WTC11 (cell line): ENCODE data around the gene PUS7L. TPM values are rescaled to one million over a fixed set of nuclear protein-coding genes. Genes with fewer than 3 reads are reported as not detected.
A peak's percentile ranks its signal among the peaks of the same experiment; 100 is the strongest.

Experiments used
- ATAC-seq: fragments of 200-7000 bp; cut with Tn5 transposase; 2 replicates; pipeline ENCODE4 v1.10.0; 2021; ENCODE audit warnings: mild to moderate bottlenecking, moderate library complexity
- CTCF ChIA-PET: fragments of 300-600 bp; sonication (Branson Sonifier 250); formaldehyde crosslinking; loops from one replicate; lab custom pipeline; 2021; ENCODE audit warnings: antibody characterized with exemption; lab: Charles Lee
- POLR2A ChIA-PET: fragments of 350-600 bp; sonication (Branson Sonifier 250); formaldehyde crosslinking; loops from one replicate; lab custom pipeline; 2021; ENCODE audit warnings: antibody characterized with exemption; lab: Charles Lee
- DNase-seq: peaks from one replicate; pipeline ENCODE4 v3.0.0; 2021; ENCODE audit warnings: low spot score
- H3K27ac Mint-ChIP-seq: 2 replicates; pipeline ENCODE4 v1.8.0; 2021; ENCODE audit warnings: mixed read lengths
- H3K27me3 Mint-ChIP-seq: 2 replicates; pipeline ENCODE4 v1.8.0; 2021; ENCODE audit warnings: low read depth, mild to moderate bottlenecking, moderate library complexity, mixed read lengths
- H3K36me3 Mint-ChIP-seq: 2 replicates; pipeline ENCODE4 v1.8.0; 2021; ENCODE audit warnings: mixed read lengths
- H3K4me1 Mint-ChIP-seq: 2 replicates; pipeline ENCODE4 v1.8.0; 2022; ENCODE audit warnings: mixed read lengths
- H3K4me3 Mint-ChIP-seq: 2 replicates; pipeline ENCODE4 v1.8.0; 2021; ENCODE audit warnings: mild to moderate bottlenecking, moderate library complexity, mixed read lengths
- H3K9me3 Mint-ChIP-seq: 2 replicates; pipeline ENCODE4 v1.8.0; 2021; ENCODE audit warnings: mixed read lengths
- ATF2 ChIP-seq: sonication (generic); formaldehyde crosslinking; IDR thresholded peaks from 2 replicates; pipeline ENCODE4 v1.8.1; 2022; ENCODE audit warnings: low read depth, missing genetic modification reagents, borderline replicate concordance
- CREB1 ChIP-seq: sonication (generic); formaldehyde crosslinking; IDR thresholded peaks from 2 replicates; pipeline ENCODE4 v1.8.0; 2023; ENCODE audit warnings: mild to moderate bottlenecking, missing genetic modification reagents
- EMX1 ChIP-seq: fragments of 250-450 bp; sonication (Bioruptor Pico); IDR thresholded peaks from 2 replicates; pipeline ENCODE4 v1.8.0; 2021; ENCODE audit warnings: mild to moderate bottlenecking
- FOXK1 ChIP-seq: sonication (generic); formaldehyde crosslinking; IDR thresholded peaks from 2 replicates; pipeline ENCODE4 v1.8.0; 2022; ENCODE audit warnings: mild to moderate bottlenecking, moderate library complexity, missing genetic modification reagents
- FOXP1 ChIP-seq: sonication (generic); formaldehyde crosslinking; IDR thresholded peaks from 2 replicates; pipeline ENCODE4 v1.8.0; 2022; ENCODE audit warnings: missing genetic modification reagents, mild to moderate bottlenecking, moderate library complexity, borderline replicate concordance
- FOXP4 ChIP-seq: sonication (generic); formaldehyde crosslinking; IDR thresholded peaks from 2 replicates; pipeline ENCODE4 v1.8.0; 2022; ENCODE audit warnings: mild to moderate bottlenecking, missing genetic modification reagents
- JAZF1 ChIP-seq: fragments of 250-450 bp; sonication (Bioruptor Pico); IDR thresholded peaks from 2 replicates; pipeline ENCODE4 v1.9.0; 2021; ENCODE audit warnings: moderate library complexity, mild to moderate bottlenecking, inconsistent platforms
- MXD4 ChIP-seq: fragments of 250-450 bp; sonication (Bioruptor Pico); IDR thresholded peaks from 2 replicates; pipeline ENCODE4 v1.8.0; 2021; ENCODE audit warnings: mild to moderate bottlenecking, moderate library complexity, borderline replicate concordance
- PRDM15 ChIP-seq: sonication (generic); formaldehyde crosslinking; IDR thresholded peaks from 2 replicates; pipeline ENCODE4 v1.8.0; 2022; ENCODE audit warnings: missing genetic modification reagents
- PREB ChIP-seq: sonication (generic); formaldehyde crosslinking; IDR thresholded peaks from 2 replicates; pipeline ENCODE4 v1.8.1; 2022; ENCODE audit warnings: mild to moderate bottlenecking, missing genetic modification reagents, moderate library complexity, borderline replicate concordance
- SOX15 ChIP-seq: fragments of 250-450 bp; sonication (Bioruptor Pico); IDR thresholded peaks from 2 replicates; pipeline ENCODE4 v1.9.0; 2021; ENCODE audit warnings: mild to moderate bottlenecking
- STAT6 ChIP-seq: sonication (generic); formaldehyde crosslinking; conservative IDR thresholded peaks from 2 replicates; pipeline ENCODE4 v1.8.1; 2023; ENCODE audit warnings: mild to moderate bottlenecking, low read depth, missing genetic modification reagents, moderate library complexity
- TEAD1 ChIP-seq: sonication (generic); formaldehyde crosslinking; IDR thresholded peaks from 2 replicates; pipeline ENCODE4 v1.8.0; 2022; ENCODE audit warnings: mild to moderate bottlenecking, missing genetic modification reagents
- TP53 ChIP-seq: sonication (generic); formaldehyde crosslinking; IDR thresholded peaks from 2 replicates; pipeline ENCODE4 v1.8.1; 2023; ENCODE audit warnings: mild to moderate bottlenecking, missing genetic modification reagents
- USF1 ChIP-seq: sonication (generic); formaldehyde crosslinking; IDR thresholded peaks from 2 replicates; pipeline ENCODE4 v1.8.0; 2022; ENCODE audit warnings: mild to moderate bottlenecking, missing genetic modification reagents
- ZNF138 ChIP-seq: sonication (generic); formaldehyde crosslinking; conservative IDR thresholded peaks from 2 replicates; pipeline ENCODE4 v1.8.1; 2022; ENCODE audit warnings: mild to moderate bottlenecking, moderate library complexity, missing genetic modification reagents
- ZNF317 ChIP-seq: sonication (generic); formaldehyde crosslinking; IDR thresholded peaks from 2 replicates; pipeline ENCODE4 v1.8.1; 2023; ENCODE audit warnings: low read depth, mild to moderate bottlenecking, moderate library complexity, missing genetic modification reagents, borderline replicate concordance
- total RNA-seq: library from RNA; stranded (reverse); gene quantifications from 3 replicates; pipeline ENCODE4 v1.2.3, GENCODE V29; 2021
- TF ChIP-seq, protein P1 (sequence below): fragments of 250-450 bp; sonication (Bioruptor Pico); IDR thresholded peaks from 2 replicates; pipeline ENCODE4 v1.9.0; 2021; ENCODE audit warnings: mild to moderate bottlenecking
- TF ChIP-seq, protein P2 (sequence below): sonication (generic); formaldehyde crosslinking; IDR thresholded peaks from 2 replicates; pipeline ENCODE4 v1.8.1; 2022; ENCODE audit warnings: low read depth, mild to moderate bottlenecking, moderate library complexity, missing genetic modification reagents, borderline replicate concordance
- TF ChIP-seq, protein P3 (sequence below): sonication (generic); formaldehyde crosslinking; IDR thresholded peaks from 2 replicates; pipeline ENCODE4 v1.8.1; 2023; ENCODE audit warnings: mild to moderate bottlenecking, missing genetic modification reagents, moderate library complexity

PUS7L gene
- total RNA-seq, 1 experiment from 2014 or later: 20.7 TPM

DNA sequence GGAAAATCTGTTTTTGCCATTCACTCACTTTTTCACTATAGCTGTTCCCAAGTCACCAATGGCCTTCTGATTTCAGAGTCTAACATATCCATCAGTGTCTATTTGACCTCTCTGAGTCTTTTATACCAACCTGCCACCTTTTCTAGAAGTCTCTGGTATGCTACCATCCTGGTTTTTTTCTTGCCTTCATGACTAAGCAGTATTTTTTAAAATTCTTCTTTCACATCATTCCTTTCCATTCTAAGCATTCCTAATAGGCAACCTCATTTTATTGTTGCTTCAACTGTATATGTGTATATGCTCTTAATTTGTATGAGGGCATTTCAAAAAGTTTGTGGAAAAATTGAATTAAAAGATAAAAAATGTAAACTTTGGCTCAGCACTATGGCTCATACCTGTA is 5.2 kb upstream of the PUS7L start:
- Mint-ChIP-seq H3K9me3 (no peaks in the 10 kb centered on the region), H3K36me3 (no peaks in the 10 kb centered on the region), H3K4me3 (no peak overlapping the region), H3K27ac (peak overlapping the region; percentile 78; the same call in 1 of the 2 replicates), H3K27me3 (no peaks in the 10 kb centered on the region), H3K4me1 (peaks cover 45% of the 10 kb centered on the region)
- DNase-seq (no peak), ATAC-seq (no peak)
- CTCF ChIA-PET: no interaction called here
- POLR2A ChIA-PET: no interaction called here
- no peak for TF ChIP-seq ZNF138 (CRISPR knock-in tag)
- TF ChIP-seq PRDM15 (CRISPR knock-in tag): no peak
- no peak for TF ChIP-seq SOX15 (CRISPR knock-in tag)
- TF ChIP-seq STAT6: no peak

DNA sequence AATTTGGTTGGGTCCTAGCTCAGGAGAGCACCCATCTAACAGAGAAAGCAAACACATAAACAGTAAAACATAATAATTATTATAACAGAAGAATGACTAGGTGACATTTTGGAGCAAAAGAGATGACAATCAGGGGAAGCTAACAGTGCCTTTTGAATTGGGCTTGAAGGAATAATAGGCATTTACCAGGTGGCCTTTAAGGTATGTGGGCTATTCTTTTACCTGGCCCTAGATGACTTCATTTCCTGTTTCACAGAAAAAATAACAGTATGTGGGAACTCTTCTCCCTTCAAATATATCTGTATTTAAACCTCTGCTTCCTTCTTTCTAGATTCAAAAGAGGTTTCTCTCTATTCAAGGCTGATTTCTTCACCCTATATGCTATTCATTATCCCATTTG is 4.0 kb upstream of the PUS7L start:
- Mint-ChIP-seq H3K36me3 (no peaks in the 10 kb centered on the region), H3K4me1 (peaks cover 52% of the 10 kb centered on the region), H3K27ac (peak overlapping the region; percentile 94), H3K27me3 (no peaks in the 10 kb centered on the region), H3K4me3 (no peak overlapping the region), H3K9me3 (no peaks in the 10 kb centered on the region)
- POLR2A ChIA-PET: interaction anchor here (1.5 kb wide), 1 partner anchor 43 kb away, joined by 5 read pairs; the partner anchor contains the start of gene TWF1
- CTCF ChIA-PET: interaction anchor here (0.6 kb wide), 1 partner anchor 119 kb away, joined by 3 read pairs; no protein-coding TSS in a partner anchor
- ATAC-seq (peak; percentile 18), DNase-seq (no peak)
- no peak for TF ChIP-seq FOXK1 (CRISPR knock-in tag)
- TF ChIP-seq, protein P1, sequence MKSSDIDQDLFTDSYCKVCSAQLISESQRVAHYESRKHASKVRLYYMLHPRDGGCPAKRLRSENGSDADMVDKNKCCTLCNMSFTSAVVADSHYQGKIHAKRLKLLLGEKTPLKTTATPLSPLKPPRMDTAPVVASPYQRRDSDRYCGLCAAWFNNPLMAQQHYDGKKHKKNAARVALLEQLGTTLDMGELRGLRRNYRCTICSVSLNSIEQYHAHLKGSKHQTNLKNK (CRISPR knock-in tag): no peak
- no peak for TF ChIP-seq FOXP4 (CRISPR knock-in tag)
- no peak for TF ChIP-seq MXD4 (CRISPR knock-in tag)
- TF ChIP-seq TEAD1 (CRISPR knock-in tag): no peak
- no peak for TF ChIP-seq ZNF138 (CRISPR knock-in tag)
- no peak for TF ChIP-seq FOXP1 (CRISPR knock-in tag)
- no peak for TF ChIP-seq ATF2
- TF ChIP-seq CREB1 (CRISPR knock-in tag): no peak
- no peak for TF ChIP-seq TP53 (CRISPR knock-in tag)
- TF ChIP-seq EMX1 (CRISPR knock-in tag): no peak
- no peak for TF ChIP-seq PREB
- no peak for TF ChIP-seq JAZF1 (CRISPR knock-in tag)
- TF ChIP-seq ZNF317 (CRISPR knock-in tag): no peak
- TF ChIP-seq, protein P2, sequence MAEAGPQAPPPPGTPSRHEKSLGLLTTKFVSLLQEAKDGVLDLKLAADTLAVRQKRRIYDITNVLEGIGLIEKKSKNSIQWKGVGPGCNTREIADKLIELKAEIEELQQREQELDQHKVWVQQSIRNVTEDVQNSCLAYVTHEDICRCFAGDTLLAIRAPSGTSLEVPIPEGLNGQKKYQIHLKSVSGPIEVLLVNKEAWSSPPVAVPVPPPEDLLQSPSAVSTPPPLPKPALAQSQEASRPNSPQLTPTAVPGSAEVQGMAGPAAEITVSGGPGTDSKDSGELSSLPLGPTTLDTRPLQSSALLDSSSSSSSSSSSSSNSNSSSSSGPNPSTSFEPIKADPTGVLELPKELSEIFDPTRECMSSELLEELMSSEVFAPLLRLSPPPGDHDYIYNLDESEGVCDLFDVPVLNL (CRISPR knock-in tag): no peak
- TF ChIP-seq, protein P3, sequence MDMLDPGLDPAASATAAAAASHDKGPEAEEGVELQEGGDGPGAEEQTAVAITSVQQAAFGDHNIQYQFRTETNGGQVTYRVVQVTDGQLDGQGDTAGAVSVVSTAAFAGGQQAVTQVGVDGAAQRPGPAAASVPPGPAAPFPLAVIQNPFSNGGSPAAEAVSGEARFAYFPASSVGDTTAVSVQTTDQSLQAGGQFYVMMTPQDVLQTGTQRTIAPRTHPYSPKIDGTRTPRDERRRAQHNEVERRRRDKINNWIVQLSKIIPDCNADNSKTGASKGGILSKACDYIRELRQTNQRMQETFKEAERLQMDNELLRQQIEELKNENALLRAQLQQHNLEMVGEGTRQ (CRISPR knock-in tag): no peak
- TF ChIP-seq USF1 (CRISPR knock-in tag): no peak
